ENCODE data around the gene TJP1. TPM values are rescaled to one million over a fixed set of nuclear protein-coding genes. Genes with fewer than 3 reads are reported as not detected.

The TJP1 gene
- total RNA-seq, 1 experiment from 2014 or later, result 67.0 TPM

DNA sequence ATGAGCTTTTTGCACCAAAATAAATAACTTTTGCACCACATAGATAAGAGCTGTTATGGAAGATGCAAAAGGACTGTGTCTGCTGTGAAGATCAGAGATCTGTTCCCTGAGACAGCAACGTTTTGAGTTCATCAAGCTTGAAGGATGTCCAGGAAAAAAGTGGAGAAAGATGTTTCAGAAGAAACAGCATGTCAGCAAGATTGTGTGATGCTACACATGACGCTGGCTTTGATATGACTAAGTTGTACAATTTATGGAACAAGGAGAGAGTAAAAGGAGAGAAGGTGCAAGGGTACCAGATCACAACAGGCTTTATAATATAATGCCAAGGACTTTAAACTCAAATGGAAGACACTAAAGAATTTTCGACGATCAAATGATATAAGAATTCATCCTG, 16.6 kb downstream of the TJP1 start:
- Histone ChIP-seq H3K79me2 (ENCODE audit: low read length) (peaks cover 99% of the 10 kb centered on the region), H2AFZ (ENCODE audit: low read length) (no peak overlapping the region), H3K9me2 (replicated peaks; ENCODE audit: low read length) (no peaks in the 10 kb centered on the region), H3K9ac (ENCODE audit: low read length) (no peak overlapping the region), H3K27ac (ENCODE audit: low read length) (no peak overlapping the region), H3K4me3 (ENCODE audit: low read length) (no peak overlapping the region), H3K36me3 (ENCODE audit: low read depth, low read length) (peaks cover 8% of the 10 kb centered on the region), H3K9me3 (ENCODE audit: low read length) (no peaks in the 10 kb centered on the region), H3K4me2 (ENCODE audit: low read length) (no peak overlapping the region), H4K20me1 (ENCODE audit: low read length) (peaks cover 84% of the 10 kb centered on the region), H3K27me3 (ENCODE audit: low read length) (no peaks in the 10 kb centered on the region), H3F3A (ENCODE audit: low read length, unreplicated experiment) (no peaks in the 10 kb centered on the region), H3K4me1 (ENCODE audit: insufficient read depth, low read length) (peaks cover 16% of the 10 kb centered on the region)
- TF ChIP-seq, protein P1, sequence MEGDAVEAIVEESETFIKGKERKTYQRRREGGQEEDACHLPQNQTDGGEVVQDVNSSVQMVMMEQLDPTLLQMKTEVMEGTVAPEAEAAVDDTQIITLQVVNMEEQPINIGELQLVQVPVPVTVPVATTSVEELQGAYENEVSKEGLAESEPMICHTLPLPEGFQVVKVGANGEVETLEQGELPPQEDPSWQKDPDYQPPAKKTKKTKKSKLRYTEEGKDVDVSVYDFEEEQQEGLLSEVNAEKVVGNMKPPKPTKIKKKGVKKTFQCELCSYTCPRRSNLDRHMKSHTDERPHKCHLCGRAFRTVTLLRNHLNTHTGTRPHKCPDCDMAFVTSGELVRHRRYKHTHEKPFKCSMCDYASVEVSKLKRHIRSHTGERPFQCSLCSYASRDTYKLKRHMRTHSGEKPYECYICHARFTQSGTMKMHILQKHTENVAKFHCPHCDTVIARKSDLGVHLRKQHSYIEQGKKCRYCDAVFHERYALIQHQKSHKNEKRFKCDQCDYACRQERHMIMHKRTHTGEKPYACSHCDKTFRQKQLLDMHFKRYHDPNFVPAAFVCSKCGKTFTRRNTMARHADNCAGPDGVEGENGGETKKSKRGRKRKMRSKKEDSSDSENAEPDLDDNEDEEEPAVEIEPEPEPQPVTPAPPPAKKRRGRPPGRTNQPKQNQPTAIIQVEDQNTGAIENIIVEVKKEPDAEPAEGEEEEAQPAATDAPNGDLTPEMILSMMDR (conservative IDR thresholded peaks at IDR 0.05; ENCODE audit: low read depth, low read length), result no peak
- TF ChIP-seq EZH2phosphoT487 (IDR thresholded peaks at IDR 0.05; ENCODE audit: borderline replicate concordance, low read length), result no peak
- ATAC-seq, result no peak
- ChIA-PET POLR2A (ENCODE audit: unreplicated experiment) (no interaction called here), CTCF (no interaction called here)
- intact Hi-C loops (cut with micrococcal nuclease), result no loop called here
- no TSS peak for BruUV-seq (replicated peaks)
- no peak for DNase-seq

DNA sequence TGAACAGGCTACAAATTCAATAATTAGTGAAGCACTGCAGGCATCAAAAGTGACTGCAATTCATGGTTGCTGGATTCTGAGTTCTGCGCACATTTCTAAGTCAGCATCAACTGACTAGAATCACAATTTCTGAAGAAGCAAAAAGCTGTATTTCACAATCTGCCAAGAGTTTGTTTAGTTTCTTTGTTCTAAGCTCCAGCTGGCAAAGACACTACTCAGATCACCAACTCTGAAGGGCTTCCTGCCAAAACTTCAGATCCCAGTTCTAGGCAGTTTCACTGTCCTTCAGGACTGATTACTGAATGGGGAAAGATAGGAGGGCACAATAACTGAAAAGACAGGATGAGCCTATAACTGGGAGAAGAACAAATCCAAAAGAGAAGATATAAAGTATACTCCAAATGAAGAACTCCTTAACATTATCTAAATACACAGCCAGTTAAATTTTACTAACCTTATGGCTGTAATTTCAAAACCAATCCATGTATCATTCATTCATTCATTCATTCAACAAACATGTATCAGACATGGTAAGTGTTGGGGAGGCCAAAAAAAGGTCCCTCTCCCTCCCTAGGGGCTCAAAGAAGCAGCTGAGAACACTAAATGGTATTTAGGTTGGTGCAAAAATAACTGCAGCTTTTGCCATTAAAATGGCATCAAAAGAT, 17.1 kb downstream of the TJP1 start:
- DNase-seq (peak; percentile 64), ATAC-seq (peak; percentile 79)
- H3K4me2 ChIP-seq (ENCODE audit: low read length), result no peak overlapping the region
- H3K27ac ChIP-seq (ENCODE audit: low read length), result no peak overlapping the region
- ChIA-PET POLR2A (ENCODE audit: unreplicated experiment) (no interaction called here), CTCF (no interaction called here)
- peaks cover 99% of the 10 kb centered on the region for H3K79me2 ChIP-seq (ENCODE audit: low read length)
- H3K36me3 ChIP-seq (ENCODE audit: low read depth, low read length), result peaks cover 8% of the 10 kb centered on the region
- BruUV-seq (replicated peaks), result no TSS peak
- no peaks in the 10 kb centered on the region for H3K9me2 ChIP-seq (replicated peaks; ENCODE audit: low read length)
- H3K9ac ChIP-seq (ENCODE audit: low read length), result no peak overlapping the region
- H3K9me3 ChIP-seq (ENCODE audit: low read length), result no peaks in the 10 kb centered on the region
- TF ChIP-seq, protein P1 (conservative IDR thresholded peaks at IDR 0.05; ENCODE audit: low read depth, low read length), result no peak
- TF ChIP-seq EZH2 (IDR thresholded peaks at IDR 0.05; ENCODE audit: low read length, unreplicated experiment), result no peak
- TF ChIP-seq EZH2phosphoT487 (IDR thresholded peaks at IDR 0.05; ENCODE audit: borderline replicate concordance, low read length), result no peak
- H4K20me1 ChIP-seq (ENCODE audit: low read length), result peaks cover 84% of the 10 kb centered on the region
- intact Hi-C loops (cut with micrococcal nuclease), result no loop called here
- no peak overlapping the region for H3K4me3 ChIP-seq (ENCODE audit: low read length)
- no peak overlapping the region for H2AFZ ChIP-seq (ENCODE audit: low read length)
- no peaks in the 10 kb centered on the region for H3F3A ChIP-seq (ENCODE audit: low read length, unreplicated experiment)
- no peaks in the 10 kb centered on the region for H3K27me3 ChIP-seq (ENCODE audit: low read length)
- peaks cover 13% of the 10 kb centered on the region for H3K4me1 ChIP-seq (ENCODE audit: insufficient read depth, low read length)

DNA sequence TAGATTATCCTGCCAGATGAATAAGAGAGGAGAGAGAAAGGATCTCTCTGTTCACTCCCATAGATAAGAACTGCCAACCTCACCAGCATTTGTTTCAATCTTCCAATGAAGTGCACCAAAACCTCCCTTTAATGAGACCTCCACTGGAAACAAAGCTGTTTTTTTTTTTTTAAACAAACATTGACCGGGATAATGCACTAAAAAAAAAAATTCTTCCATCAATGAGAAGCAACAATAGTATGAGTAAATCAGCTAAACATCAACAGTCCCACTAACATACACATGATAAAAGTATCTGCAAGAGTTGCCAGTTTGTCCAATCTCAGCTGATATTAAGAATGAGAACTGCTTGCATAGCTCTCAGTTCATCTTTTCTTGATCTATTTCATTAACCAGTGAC, 19.9 kb downstream of the TJP1 start:
- H3F3A ChIP-seq (ENCODE audit: low read length, unreplicated experiment), result no peaks in the 10 kb centered on the region
- H4K20me1 ChIP-seq (ENCODE audit: low read length), result peaks cover 68% of the 10 kb centered on the region
- BruUV-seq (replicated peaks), result no TSS peak
- H3K9me3 ChIP-seq (ENCODE audit: low read length), result no peaks in the 10 kb centered on the region
- ATAC-seq (no peak), DNase-seq (no peak)
- no peak overlapping the region for H3K4me3 ChIP-seq (ENCODE audit: low read length)
- TF ChIP-seq, protein P1 (conservative IDR thresholded peaks at IDR 0.05; ENCODE audit: low read depth, low read length), result no peak
- TF ChIP-seq EZH2 (IDR thresholded peaks at IDR 0.05; ENCODE audit: low read length, unreplicated experiment) (no peak), EZH2phosphoT487 (IDR thresholded peaks at IDR 0.05; ENCODE audit: borderline replicate concordance, low read length) (no peak)
- intact Hi-C loops (cut with micrococcal nuclease), result no loop called here
- H3K4me2 ChIP-seq (ENCODE audit: low read length), result no peak overlapping the region
- peaks cover 13% of the 10 kb centered on the region for H3K4me1 ChIP-seq (ENCODE audit: insufficient read depth, low read length)
- H3K27ac ChIP-seq (ENCODE audit: low read length), result no peak overlapping the region
- H3K9ac ChIP-seq (ENCODE audit: low read length), result no peak overlapping the region
- H2AFZ ChIP-seq (ENCODE audit: low read length), result no peak overlapping the region
- ChIA-PET POLR2A (ENCODE audit: unreplicated experiment) (no interaction called here), CTCF (no interaction called here)
- H3K36me3 ChIP-seq (ENCODE audit: low read depth, low read length), result peaks cover 22% of the 10 kb centered on the region
- no peaks in the 10 kb centered on the region for H3K27me3 ChIP-seq (ENCODE audit: low read length)
- H3K79me2 ChIP-seq (ENCODE audit: low read length), result peaks cover 86% of the 10 kb centered on the region
- no peaks in the 10 kb centered on the region for H3K9me2 ChIP-seq (replicated peaks; ENCODE audit: low read length)

Measured in PC-3 (cell line).